HepG2 (cell line): ENCODE measurements around the gene UBE2M. TPM values are rescaled to one million over a fixed set of nuclear protein-coding genes. Genes with fewer than 3 reads are reported as not detected.

ENCODE experiments used
- LCORL ChIP-seq, 2 experiments: fragments of 450-650 bp in 1 of 2; sonication (generic) in 1 of 2; formaldehyde crosslinking in 1 of 2; IDR thresholded peaks; 2 replicates each; pipeline versions ENCODE4 v1.5.0 to v1.6.1; 2017 to 2020; ENCODE audit warnings: antibody characterized with exemption in 1 of 2, missing genetic modification reagents in 1 of 2
- SETDB1 ChIP-seq: sonication (generic); formaldehyde crosslinking; IDR thresholded peaks from 2 replicates; pipeline ENCODE4 v1.5.1; 2020; ENCODE audit warnings: missing genetic modification reagents, mild to moderate bottlenecking, borderline replicate concordance
- TEAD2 ChIP-seq: sonication (generic); formaldehyde crosslinking; IDR thresholded peaks from 2 replicates; pipeline ENCODE4 v1.9.0; 2021; ENCODE audit warnings: missing genetic modification reagents
- TP53 ChIP-seq: sonication (generic); formaldehyde crosslinking; conservative IDR thresholded peaks from 2 replicates; pipeline ENCODE4 v1.4.0; 2020; ENCODE audit warnings: missing genetic modification reagents
- ZNF142 ChIP-seq: sonication (generic); formaldehyde crosslinking; IDR thresholded peaks from 2 replicates; pipeline ENCODE4 v1.4.0; 2020; ENCODE audit warnings: missing genetic modification reagents
- ZNF281 ChIP-seq: sonication (generic); formaldehyde crosslinking; IDR thresholded peaks from 2 replicates; pipeline ENCODE4 v1.4.0; 2020; ENCODE audit warnings: missing genetic modification reagents, borderline replicate concordance
- ZNF34 ChIP-seq: sonication (generic); formaldehyde crosslinking; IDR thresholded peaks from 2 replicates; pipeline ENCODE4 v1.4.0; 2020; ENCODE audit warnings: mild to moderate bottlenecking, missing genetic modification reagents, borderline replicate concordance
- ZNF530 ChIP-seq: sonication (generic); formaldehyde crosslinking; IDR thresholded peaks from 2 replicates; pipeline ENCODE4 v1.5.0; 2020; ENCODE audit warnings: low read depth, mild to moderate bottlenecking, missing genetic modification reagents
- ZNF563 ChIP-seq: sonication (generic); formaldehyde crosslinking; IDR thresholded peaks from 2 replicates; pipeline ENCODE4 v1.8.0; 2022; ENCODE audit warnings: mild to moderate bottlenecking, moderate library complexity, missing genetic modification reagents
- ZNF607 ChIP-seq: sonication (generic); formaldehyde crosslinking; IDR thresholded peaks from 2 replicates; pipeline ENCODE4 v1.5.1; 2020; ENCODE audit warnings: missing genetic modification reagents, mild to moderate bottlenecking, borderline replicate concordance
- ZNF660 ChIP-seq: sonication (generic); formaldehyde crosslinking; IDR thresholded peaks from 2 replicates; pipeline ENCODE4 v1.5.1; 2020; ENCODE audit warnings: mild to moderate bottlenecking, low read depth, missing genetic modification reagents, borderline replicate concordance
- ZNF713 ChIP-seq: sonication (generic); formaldehyde crosslinking; IDR thresholded peaks from 2 replicates; pipeline ENCODE4 v1.4.0; 2020; ENCODE audit warnings: mild to moderate bottlenecking, missing genetic modification reagents
- polyA plus RNA-seq, 8 experiments: library from polyadenylated mRNA; depleted of rRNA in 3 of 8; stranded (reverse) in 7 of 8; unstranded in 1 of 8; fragments of >200 nt; fragmentation: Illumina TruSeq in 4 of 8; extraction: Trizol in 4 of 8; gene quantifications; 2 replicates each; pipeline versions ENCODE4 v1.2.1 to v1.2.3, GENCODE V29; 2011 to 2016; ENCODE audit warnings: low read depth in 4 of 8, missing spikeins in 1 of 8, mixed read lengths in 1 of 8; ENCODE audit not compliant: insufficient read depth in 1 of 8
- total RNA-seq, 5 experiments: library from RNA; depleted of rRNA; stranded (reverse); fragments of >200 nt; fragmentation: Illumina TruSeq; extraction: Trizol; gene quantifications; 2 replicates each; pipeline ENCODE4 v1.2.3, GENCODE V29; 2016; ENCODE audit warnings: low read depth in 1 of 5
- TF ChIP-seq, protein P1 (sequence below), 2 experiments: IDR thresholded peaks; 2 replicates each; pipeline ENCODE4 v1.6.1; 2011 to 2012; ENCODE audit warnings: low read length in 2 of 2, borderline replicate concordance in 1 of 2, low read depth in 1 of 2, mild to moderate bottlenecking in 1 of 2, moderate library complexity in 1 of 2
- TF ChIP-seq, protein P2 (sequence below): sonication (generic); formaldehyde crosslinking; IDR thresholded peaks from 2 replicates; pipeline ENCODE4 v1.4.0; 2020; ENCODE audit warnings: mild to moderate bottlenecking, missing genetic modification reagents

UBE2M gene
- total and polyA plus RNA-seq, 2 of the 13 experiments (the other 11 are each of a cell fraction or from before 2014, with no cell fraction given), result 36.2 to 50.3 TPM

GRCh38 chr19:58513694-58514563, 44.5 kb downstream of the UBE2M start (continued):
- TF ChIP-seq ZNF142 (CRISPR knock-in tag) (peak; percentile 53; the same call in 1 of the 2 replicates), LCORL (IDR thresholded peaks at IDR 0.05) (no peak), LCORL (CRISPR knock-in tag; IDR thresholded peaks at IDR 0.05) (no peak; the same call in 1 of the 2 replicates), ZNF713 (CRISPR knock-in tag) (no peak; the same call in 1 of the 2 replicates), ZNF607 (CRISPR knock-in tag) (peak; percentile 91), ZNF281 (CRISPR knock-in tag) (peak; percentile 46; the same call in 1 of the 2 replicates), ZNF660 (CRISPR knock-in tag) (no peak), SETDB1 (CRISPR knock-in tag) (no peak), ZNF34 (0 out of 2 replicates have a peak, but pooled peaks have one; percentile 46), ZNF563 (no peak), ZNF530 (CRISPR knock-in tag) (no peak), TP53 (no peak), TEAD2 (CRISPR knock-in tag) (no peak)
- TF ChIP-seq, protein P1, sequence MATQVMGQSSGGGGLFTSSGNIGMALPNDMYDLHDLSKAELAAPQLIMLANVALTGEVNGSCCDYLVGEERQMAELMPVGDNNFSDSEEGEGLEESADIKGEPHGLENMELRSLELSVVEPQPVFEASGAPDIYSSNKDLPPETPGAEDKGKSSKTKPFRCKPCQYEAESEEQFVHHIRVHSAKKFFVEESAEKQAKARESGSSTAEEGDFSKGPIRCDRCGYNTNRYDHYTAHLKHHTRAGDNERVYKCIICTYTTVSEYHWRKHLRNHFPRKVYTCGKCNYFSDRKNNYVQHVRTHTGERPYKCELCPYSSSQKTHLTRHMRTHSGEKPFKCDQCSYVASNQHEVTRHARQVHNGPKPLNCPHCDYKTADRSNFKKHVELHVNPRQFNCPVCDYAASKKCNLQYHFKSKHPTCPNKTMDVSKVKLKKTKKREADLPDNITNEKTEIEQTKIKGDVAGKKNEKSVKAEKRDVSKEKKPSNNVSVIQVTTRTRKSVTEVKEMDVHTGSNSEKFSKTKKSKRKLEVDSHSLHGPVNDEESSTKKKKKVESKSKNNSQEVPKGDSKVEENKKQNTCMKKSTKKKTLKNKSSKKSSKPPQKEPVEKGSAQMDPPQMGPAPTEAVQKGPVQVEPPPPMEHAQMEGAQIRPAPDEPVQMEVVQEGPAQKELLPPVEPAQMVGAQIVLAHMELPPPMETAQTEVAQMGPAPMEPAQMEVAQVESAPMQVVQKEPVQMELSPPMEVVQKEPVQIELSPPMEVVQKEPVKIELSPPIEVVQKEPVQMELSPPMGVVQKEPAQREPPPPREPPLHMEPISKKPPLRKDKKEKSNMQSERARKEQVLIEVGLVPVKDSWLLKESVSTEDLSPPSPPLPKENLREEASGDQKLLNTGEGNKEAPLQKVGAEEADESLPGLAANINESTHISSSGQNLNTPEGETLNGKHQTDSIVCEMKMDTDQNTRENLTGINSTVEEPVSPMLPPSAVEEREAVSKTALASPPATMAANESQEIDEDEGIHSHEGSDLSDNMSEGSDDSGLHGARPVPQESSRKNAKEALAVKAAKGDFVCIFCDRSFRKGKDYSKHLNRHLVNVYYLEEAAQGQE (IDR thresholded peaks at IDR 0.05; ENCODE audit: borderline replicate concordance in 1 of 2, low read depth in 1 of 2, low read length in 2 of 2), result no peak
- TF ChIP-seq, protein P2, sequence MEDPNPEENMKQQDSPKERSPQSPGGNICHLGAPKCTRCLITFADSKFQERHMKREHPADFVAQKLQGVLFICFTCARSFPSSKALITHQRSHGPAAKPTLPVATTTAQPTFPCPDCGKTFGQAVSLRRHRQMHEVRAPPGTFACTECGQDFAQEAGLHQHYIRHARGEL (CRISPR knock-in tag), result no peak
